Measurements from ENCODE around the gene RAB40B. TPM values are rescaled to one million over a fixed set of nuclear protein-coding genes. Genes with fewer than 3 reads are reported as not detected.

The RAB40B gene
- total and polyA plus RNA-seq, 2 of the 13 experiments (the other 11 are each of a cell fraction or from before 2014, with no cell fraction given) = 6.2 to 6.5 TPM

- TF ChIP-seq CTCF (CRISPR knock-in tag; IDR thresholded peaks at IDR 0.05) = 0 out of 2 replicates have a peak, but pooled peaks have one; percentile 5
- TF ChIP-seq ZNF691 (CRISPR knock-in tag; IDR thresholded peaks at IDR 0.05; ENCODE audit: borderline replicate concordance, low read depth) = 0 out of 2 replicates have a peak, but pooled peaks have one; percentile 33
- no peak for TF ChIP-seq DBP (CRISPR knock-in tag; IDR thresholded peaks at IDR 0.05; ENCODE audit: not compliant biosample characterization)
- TF ChIP-seq MLLT10 (CRISPR knock-in tag; IDR thresholded peaks at IDR 0.05) = no peak
- TF ChIP-seq MAX (IDR thresholded peaks at IDR 0.05) = peak; percentile 28; the same call in 1 of the 2 replicates
- TF ChIP-seq ZKSCAN5 (CRISPR knock-in tag; IDR thresholded peaks at IDR 0.05) = no peak
- peak; percentile 38; the same call in 1 of the 2 replicates for TF ChIP-seq ZFP91 (CRISPR knock-in tag; IDR thresholded peaks at IDR 0.05; ENCODE audit: borderline replicate concordance)
- TF ChIP-seq RFXANK (CRISPR knock-in tag; IDR thresholded peaks at IDR 0.05) = no peak
- 0 out of 2 replicates have a peak, but pooled peaks have one; percentile 16 for TF ChIP-seq MTA1 (CRISPR knock-in tag; IDR thresholded peaks at IDR 0.05; ENCODE audit: borderline replicate concordance)
- TF ChIP-seq ZKSCAN8 (CRISPR knock-in tag; IDR thresholded peaks at IDR 0.05; ENCODE audit: borderline replicate concordance) = no peak
Measured at GRCh38 chr17:82649501-82650261, 48.8 kb downstream of the RAB40B start (continued).
